ENCODE results near the gene ACOT11.

The ACOT11 gene

DNA sequence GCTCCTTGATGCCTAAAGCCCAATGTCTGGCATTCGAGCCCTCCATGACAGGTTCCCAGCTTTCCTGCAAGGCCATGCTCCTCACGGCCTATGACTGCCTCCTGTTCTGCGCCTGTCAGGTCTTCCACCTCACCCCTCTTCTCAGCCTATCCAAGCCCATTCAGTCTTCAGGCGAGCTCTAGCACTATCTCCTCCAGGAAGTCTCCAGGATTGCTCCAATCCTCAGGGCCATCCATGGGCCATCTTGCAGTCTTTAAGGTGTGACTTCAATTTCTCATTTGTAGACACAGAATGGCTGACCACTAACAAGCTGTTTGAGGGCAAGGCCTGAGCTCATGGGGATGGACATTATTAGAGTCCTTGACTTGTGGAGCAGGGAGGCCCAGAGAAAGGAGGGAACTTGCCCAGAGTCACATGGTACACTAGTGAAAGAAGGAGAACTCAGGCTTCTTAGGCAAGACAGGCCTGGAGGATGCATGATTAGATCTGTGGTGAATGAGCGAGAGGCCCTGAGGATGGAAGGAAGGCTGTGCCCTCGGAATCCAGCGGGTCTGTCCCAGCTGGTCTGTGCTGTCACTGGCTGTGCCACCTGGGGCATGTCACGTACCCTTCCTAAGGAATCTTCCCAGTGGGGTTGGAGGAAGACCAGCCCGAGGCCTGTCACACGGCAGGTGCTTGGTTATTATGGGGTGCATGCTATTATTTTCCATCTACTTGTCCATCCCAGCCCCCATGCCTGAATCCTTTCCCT lies 1.2 kb upstream of the ACOT11 start:
- TF ChIP-seq FOXP2 (optimal IDR thresholded peaks at IDR 0.05; ENCODE audit: borderline replicate concordance, extremely low read depth, extremely low read length, insufficient read depth): no peak
- TF ChIP-seq SIN3A (IDR thresholded peaks at IDR 0.05; ENCODE audit: borderline replicate concordance, insufficient read depth, low read length): no peak
- no peak for TF ChIP-seq TAF1 (IDR thresholded peaks at IDR 0.05; ENCODE audit: borderline replicate concordance, insufficient read depth, low read length)
- TF ChIP-seq, protein P1, sequence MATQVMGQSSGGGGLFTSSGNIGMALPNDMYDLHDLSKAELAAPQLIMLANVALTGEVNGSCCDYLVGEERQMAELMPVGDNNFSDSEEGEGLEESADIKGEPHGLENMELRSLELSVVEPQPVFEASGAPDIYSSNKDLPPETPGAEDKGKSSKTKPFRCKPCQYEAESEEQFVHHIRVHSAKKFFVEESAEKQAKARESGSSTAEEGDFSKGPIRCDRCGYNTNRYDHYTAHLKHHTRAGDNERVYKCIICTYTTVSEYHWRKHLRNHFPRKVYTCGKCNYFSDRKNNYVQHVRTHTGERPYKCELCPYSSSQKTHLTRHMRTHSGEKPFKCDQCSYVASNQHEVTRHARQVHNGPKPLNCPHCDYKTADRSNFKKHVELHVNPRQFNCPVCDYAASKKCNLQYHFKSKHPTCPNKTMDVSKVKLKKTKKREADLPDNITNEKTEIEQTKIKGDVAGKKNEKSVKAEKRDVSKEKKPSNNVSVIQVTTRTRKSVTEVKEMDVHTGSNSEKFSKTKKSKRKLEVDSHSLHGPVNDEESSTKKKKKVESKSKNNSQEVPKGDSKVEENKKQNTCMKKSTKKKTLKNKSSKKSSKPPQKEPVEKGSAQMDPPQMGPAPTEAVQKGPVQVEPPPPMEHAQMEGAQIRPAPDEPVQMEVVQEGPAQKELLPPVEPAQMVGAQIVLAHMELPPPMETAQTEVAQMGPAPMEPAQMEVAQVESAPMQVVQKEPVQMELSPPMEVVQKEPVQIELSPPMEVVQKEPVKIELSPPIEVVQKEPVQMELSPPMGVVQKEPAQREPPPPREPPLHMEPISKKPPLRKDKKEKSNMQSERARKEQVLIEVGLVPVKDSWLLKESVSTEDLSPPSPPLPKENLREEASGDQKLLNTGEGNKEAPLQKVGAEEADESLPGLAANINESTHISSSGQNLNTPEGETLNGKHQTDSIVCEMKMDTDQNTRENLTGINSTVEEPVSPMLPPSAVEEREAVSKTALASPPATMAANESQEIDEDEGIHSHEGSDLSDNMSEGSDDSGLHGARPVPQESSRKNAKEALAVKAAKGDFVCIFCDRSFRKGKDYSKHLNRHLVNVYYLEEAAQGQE (IDR thresholded peaks at IDR 0.05; ENCODE audit: insufficient read depth in 1 of 2, low read depth in 2 of 2, low read length in 2 of 2): no peak

DNA sequence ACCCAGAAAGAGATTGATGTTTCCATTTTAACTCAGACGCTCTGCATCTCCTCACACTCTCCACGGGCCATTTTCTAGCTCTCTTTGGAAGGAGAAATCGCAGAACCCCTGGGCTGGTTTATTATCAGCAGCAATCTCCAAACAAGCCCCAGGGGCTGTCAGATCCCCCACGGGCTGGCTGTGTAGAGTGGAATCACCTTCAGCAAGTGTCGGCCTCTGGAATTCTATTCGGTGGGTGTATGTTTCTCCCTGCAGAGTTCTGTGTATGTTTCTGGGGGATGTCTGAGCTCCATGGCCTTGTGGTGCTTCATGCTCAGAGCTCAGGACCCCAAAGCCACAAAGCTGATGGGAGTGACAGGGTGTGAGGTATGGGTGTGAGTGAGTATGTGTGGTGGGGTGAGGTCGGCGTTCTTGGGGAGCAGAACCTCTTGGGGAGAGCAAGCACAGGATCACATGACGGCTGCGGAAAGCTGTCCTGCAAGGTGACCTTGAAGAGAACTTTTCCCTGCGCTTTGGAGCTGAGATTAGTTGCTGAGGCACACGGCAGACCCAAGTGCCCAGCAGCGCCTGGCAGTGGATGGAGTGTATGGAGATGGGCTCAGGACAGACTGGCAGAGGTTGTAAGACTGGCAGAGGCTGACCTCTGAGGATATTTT lies 489 bp downstream of the ACOT11 start:
- TF ChIP-seq POLR2AphosphoS5 (IDR thresholded peaks at IDR 0.05; ENCODE audit: low read depth, low read length) (no peak), TAF1 (IDR thresholded peaks at IDR 0.05; ENCODE audit: borderline replicate concordance, insufficient read depth, low read length) (no peak), FOXP2 (optimal IDR thresholded peaks at IDR 0.05; ENCODE audit: borderline replicate concordance, extremely low read depth, extremely low read length, insufficient read depth) (no peak), SIN3A (IDR thresholded peaks at IDR 0.05; ENCODE audit: borderline replicate concordance, insufficient read depth, low read length) (no peak)
- TF ChIP-seq, protein P1 (IDR thresholded peaks at IDR 0.05; ENCODE audit: insufficient read depth in 1 of 2, low read depth in 2 of 2, low read length in 2 of 2): no peak

DNA sequence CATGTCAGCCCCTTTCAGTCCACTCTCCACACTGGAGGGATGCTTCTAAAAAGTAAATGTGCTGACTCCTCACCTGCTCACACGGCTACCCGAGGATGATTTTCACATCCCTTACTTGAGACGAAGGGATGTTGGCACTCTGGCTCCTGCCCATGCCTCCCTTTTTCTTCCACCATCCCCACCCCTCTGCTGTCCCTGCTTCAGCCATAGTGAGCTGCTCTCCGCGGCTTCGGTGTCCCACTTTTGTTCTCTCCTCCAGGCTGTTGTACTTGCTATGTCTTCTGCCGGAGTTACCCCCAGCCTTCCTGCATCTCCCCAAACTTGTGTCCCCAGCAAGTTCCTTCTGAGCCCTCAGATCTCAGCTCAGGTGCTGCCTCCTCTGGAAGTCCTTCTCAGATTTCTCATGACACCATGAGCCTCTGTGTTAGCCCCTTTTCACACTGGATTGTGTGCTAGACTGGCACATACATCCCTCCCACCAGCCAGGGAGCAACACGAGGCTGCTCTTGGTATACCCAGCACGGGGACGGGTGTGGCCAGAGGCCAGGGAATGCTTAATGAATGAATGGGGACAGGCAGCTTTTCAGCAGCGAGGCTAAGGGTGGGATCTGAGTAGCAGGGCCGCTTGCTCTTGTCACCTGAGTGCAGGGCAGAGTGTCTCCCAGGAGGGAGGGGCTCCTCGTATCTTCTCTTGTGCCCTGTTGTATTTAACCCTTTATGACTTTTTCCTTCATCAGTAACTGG lies 1.3 kb downstream of the ACOT11 start:
- TF ChIP-seq TAF1 (IDR thresholded peaks at IDR 0.05; ENCODE audit: borderline replicate concordance, insufficient read depth, low read length): no peak
- TF ChIP-seq, protein P1 (IDR thresholded peaks at IDR 0.05; ENCODE audit: insufficient read depth in 1 of 2, low read depth in 2 of 2, low read length in 2 of 2): no peak
- TF ChIP-seq SIN3A (IDR thresholded peaks at IDR 0.05; ENCODE audit: borderline replicate concordance, insufficient read depth, low read length): no peak

DNA sequence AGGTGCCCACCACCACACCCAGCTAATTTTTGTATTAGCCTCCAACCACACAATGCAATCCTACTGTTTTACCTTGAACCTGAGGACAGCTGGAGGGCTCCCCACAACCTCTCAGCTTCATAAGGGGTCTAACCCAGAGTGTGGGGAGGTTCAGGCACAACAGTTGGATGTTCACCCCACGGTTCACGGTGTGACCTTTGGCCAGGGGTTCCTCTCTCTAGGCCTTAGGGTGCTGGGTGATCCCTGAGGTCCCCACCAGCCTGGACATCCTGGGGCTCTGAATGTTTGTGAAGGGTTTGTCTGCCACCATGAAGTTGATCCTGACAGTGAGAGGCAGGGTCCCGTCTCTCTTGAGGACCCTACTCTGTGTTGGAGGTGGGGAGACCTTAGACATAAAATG lies 3.9 kb downstream of the ACOT11 start:
- no peak for TF ChIP-seq SIN3A (IDR thresholded peaks at IDR 0.05; ENCODE audit: borderline replicate concordance, insufficient read depth, low read length)
- no peak for TF ChIP-seq POLR2AphosphoS5 (IDR thresholded peaks at IDR 0.05; ENCODE audit: low read depth, low read length)
- TF ChIP-seq, protein P1 (IDR thresholded peaks at IDR 0.05; ENCODE audit: insufficient read depth in 1 of 2, low read depth in 2 of 2, low read length in 2 of 2): no peak
- no peak for TF ChIP-seq FOXP2 (optimal IDR thresholded peaks at IDR 0.05; ENCODE audit: borderline replicate concordance, extremely low read depth, extremely low read length, insufficient read depth)
- TF ChIP-seq TAF1 (IDR thresholded peaks at IDR 0.05; ENCODE audit: borderline replicate concordance, insufficient read depth, low read length): no peak

All from PFSK-1 (cell line).